NOMO-1 treated with DMSO at 0.1 percent for 48 hours (cell line): ENCODE results near the gene IRS2.

Source experiments
- DNase-seq: peaks from one replicate; lab custom pipeline; 2025; ENCODE audit not compliant: unreplicated experiment; lab: John Stamatoyannopoulos, UW

Gene IRS2

DNA sequence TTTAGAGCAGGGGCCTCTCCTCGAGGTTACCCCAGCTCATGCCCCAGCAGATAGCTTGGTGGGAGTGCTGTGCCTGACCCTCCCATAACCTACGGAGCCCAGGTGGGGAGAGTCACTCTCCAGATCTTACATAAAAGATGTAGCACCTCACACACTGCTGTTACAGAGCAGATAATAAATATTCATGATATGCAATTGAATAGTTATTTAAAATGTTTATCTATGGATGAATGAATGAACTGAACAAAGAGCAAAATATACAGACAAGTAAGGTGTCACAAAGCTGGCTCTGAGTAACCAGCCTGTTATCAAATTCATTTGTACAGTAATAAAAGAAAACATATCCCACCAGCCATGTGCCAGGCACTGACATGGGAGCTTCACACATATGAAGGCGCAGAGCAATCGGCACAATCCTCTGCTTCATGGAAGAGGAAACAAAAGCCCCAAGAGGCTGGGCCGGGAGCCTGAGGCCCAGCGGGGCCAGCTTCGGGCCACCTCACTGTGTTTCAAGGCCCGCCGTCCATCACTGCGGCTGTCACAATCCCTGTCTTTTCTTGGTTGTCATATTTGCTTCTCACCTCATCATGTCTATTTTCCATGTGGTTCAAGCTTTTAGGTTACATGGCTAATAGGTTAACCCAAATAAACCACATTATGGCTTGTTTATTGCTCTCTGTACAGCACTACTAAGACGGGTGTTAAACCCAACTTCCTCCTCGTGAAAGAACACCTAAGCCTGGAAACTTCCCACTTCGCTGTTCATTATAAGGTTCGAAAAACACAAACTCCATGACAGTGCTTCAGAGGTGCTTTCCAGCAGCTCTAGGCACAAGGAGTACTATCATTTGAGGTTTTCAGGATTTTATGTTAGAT lies 78.4 kb downstream of the IRS2 start:
- DNase-seq: peak; percentile 7

GRCh38 chr13:109707044-109707741 lies 79.2 kb downstream of the IRS2 start:
- no peak for DNase-seq

GRCh38 chr13:109706015-109706715 lies 80.2 kb downstream of the IRS2 start:
- DNase-seq: no peak

DNA sequence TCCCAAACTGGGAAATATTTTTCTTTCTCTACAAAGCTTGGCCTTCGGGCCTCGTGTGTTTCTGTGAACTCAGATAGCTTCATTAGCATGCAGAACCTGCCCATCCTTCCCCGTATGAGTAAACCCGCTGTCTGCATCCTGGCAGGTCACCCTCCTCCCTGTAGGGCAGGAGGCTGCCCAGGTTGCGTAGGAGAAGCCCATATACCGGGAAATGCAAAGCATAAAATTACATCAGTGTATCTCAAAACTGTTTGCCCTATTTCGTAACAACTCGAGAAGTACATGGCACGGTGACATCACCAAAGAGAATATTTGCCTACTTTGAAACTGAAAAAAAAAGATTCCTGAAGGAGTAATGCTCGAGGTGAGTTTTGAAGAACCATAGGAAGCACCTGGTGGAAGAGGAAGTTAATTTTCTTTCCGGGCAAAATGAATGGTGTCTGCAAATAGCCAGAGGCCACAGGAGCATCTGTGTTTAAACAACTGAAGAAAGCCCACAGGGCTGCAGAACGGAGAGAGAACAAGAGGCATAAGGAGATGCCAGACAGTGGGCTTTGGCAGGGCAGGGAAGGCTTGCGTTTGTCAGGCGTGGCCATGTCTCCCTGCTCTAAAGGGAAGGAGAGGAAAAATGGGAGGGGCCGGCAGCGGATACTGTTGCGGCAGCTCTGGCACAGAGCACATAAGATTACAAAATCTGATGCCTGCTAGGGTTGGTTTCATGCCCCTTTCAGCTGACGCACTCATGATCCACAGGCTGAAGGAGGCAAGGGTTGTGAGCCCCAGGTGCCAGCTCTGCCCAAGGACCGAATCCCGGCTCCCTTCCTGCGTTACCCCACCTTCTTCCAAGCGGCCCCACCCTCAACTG lies 81.4 kb downstream of the IRS2 start:
- peak; percentile 58 for DNase-seq

DNA sequence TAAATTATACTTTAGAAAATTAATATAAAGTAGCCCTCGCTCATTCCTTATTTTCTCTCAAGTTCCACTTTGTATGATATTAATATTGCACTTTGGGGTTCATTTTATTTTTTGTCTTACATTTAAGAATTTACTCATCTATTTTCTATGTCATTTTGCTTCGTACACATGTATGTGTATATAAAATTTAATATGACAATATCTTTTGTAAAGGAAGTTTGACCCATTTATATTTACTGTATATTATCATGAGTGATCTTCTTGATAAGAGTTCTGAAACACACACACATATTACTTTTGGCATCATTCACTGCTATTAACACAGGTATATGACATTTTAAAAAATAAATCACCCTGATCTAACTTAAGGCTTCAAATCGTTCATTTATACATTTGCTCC lies 83.1 kb downstream of the IRS2 start:
- DNase-seq: no peak
